DOHH2 (cell line): ENCODE results near the gene SEMA5A.

Experiments used
- H3F3A ChIP-seq: fragments of 200-600 bp; sonication (generic), shearing (Covaris generic); 2 replicates; pipeline ENCODE4 v1.6.0; 2016; ENCODE audit warnings: antibody characterized with exemption, mild to moderate bottlenecking; ENCODE audit not compliant: control insufficient read depth, insufficient read depth
- H3K27ac ChIP-seq: fragments of 200-600 bp; sonication (generic); 2 replicates; pipeline ENCODE4 v1.5.1; 2014; ENCODE audit warnings: low read depth, mild to moderate bottlenecking, low read length, moderate library complexity
- H3K27me3 ChIP-seq: fragments of 200-600 bp; sonication (generic); 2 replicates; pipeline ENCODE4 v1.6.1; 2014; ENCODE audit warnings: mild to moderate bottlenecking, low read length, mixed read lengths; ENCODE audit not compliant: control insufficient read depth
- H3K36me3 ChIP-seq: fragments of 200-600 bp; sonication (generic); 2 replicates; pipeline ENCODE4 v1.6.1; 2014; ENCODE audit warnings: mild to moderate bottlenecking, low read length, moderate library complexity, mixed read lengths; ENCODE audit not compliant: control insufficient read depth
- H3K4me1 ChIP-seq: fragments of 200-600 bp; sonication (generic); 2 replicates; pipeline ENCODE4 v1.6.1; 2014; ENCODE audit warnings: mild to moderate bottlenecking, low read length, mixed read lengths; ENCODE audit not compliant: control insufficient read depth
- H3K4me2 ChIP-seq: fragments of 200-600 bp; sonication (generic); 2 replicates; pipeline ENCODE4 v1.6.0; 2014; ENCODE audit warnings: mild to moderate bottlenecking, low read length, moderate library complexity
- H3K4me3 ChIP-seq: fragments of 200-600 bp; sonication (generic); 2 replicates; pipeline ENCODE4 v1.5.1; 2014; ENCODE audit warnings: mild to moderate bottlenecking, low read length, mixed read lengths
- H3K79me2 ChIP-seq: fragments of 200-600 bp; sonication (generic); 2 replicates; pipeline ENCODE4 v1.6.1; 2014; ENCODE audit warnings: mild to moderate bottlenecking, low read length, mixed read lengths; ENCODE audit not compliant: control insufficient read depth
- H3K9me2 ChIP-seq: fragments of 200-600 bp; sonication (generic); replicated peaks from 2 replicates; pipeline ENCODE4 v1.6.1; 2014; ENCODE audit warnings: mild to moderate bottlenecking, low read length, mixed read lengths; ENCODE audit not compliant: control insufficient read depth
- H3K9me3 ChIP-seq: fragments of 200-600 bp; sonication (generic); 2 replicates; pipeline ENCODE4 v1.6.1; 2014; ENCODE audit warnings: antibody characterized with exemption, low read length, mixed read lengths; ENCODE audit not compliant: control insufficient read depth, insufficient read depth
- H4K20me1 ChIP-seq: fragments of 200-600 bp; sonication (generic); 2 replicates; pipeline ENCODE4 v1.6.0; 2014; ENCODE audit warnings: low read depth, mild to moderate bottlenecking, antibody characterized with exemption, low read length, moderate library complexity; ENCODE audit not compliant: control insufficient read depth, insufficient read depth
- CTCF ChIP-seq: fragments of 200-600 bp; sonication (generic); IDR thresholded peaks from one replicate; pipeline ENCODE4 v1.5.1; 2014; ENCODE audit warnings: antibody characterized with exemption, mild to moderate bottlenecking, low read depth, low read length; ENCODE audit not compliant: poor library complexity, severe bottlenecking
- EZH2phosphoT487 ChIP-seq: fragments of 200-600 bp; sonication (generic); IDR thresholded peaks from 2 replicates; pipeline ENCODE4 v1.6.1; 2017; ENCODE audit warnings: borderline replicate concordance, mild to moderate bottlenecking, antibody characterized with exemption, low read length, moderate library complexity, mixed read lengths

SEMA5A gene

DNA sequence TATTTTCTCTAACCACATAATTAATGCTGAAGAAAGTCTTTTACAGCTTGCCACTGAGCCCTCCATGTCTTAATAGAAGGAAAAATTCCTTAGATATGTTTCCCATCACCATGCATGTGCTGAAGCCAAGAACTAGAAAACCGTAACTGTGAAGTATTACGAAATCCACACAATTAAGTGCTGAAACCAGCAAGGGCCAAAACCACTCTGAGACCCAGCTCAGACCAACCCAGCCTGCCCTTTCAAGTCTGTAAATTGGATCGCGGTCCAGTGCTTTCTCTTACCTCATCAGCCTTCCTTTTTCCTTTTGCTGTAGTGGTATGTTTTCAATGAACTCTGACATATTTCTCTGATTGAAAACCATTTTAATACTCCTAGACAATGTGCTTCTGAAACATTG lies 26.3 kb downstream of the SEMA5A start:
- no peak overlapping the region for H3K4me3 ChIP-seq
- no peak overlapping the region for H3K4me2 ChIP-seq
- no peaks in the 10 kb centered on the region for H4K20me1 ChIP-seq
- no peaks in the 10 kb centered on the region for H3K27me3 ChIP-seq
- H3K27ac ChIP-seq: no peak overlapping the region
- TF ChIP-seq EZH2phosphoT487: no peak
- H3K79me2 ChIP-seq: no peaks in the 10 kb centered on the region
- no peaks in the 10 kb centered on the region for H3K36me3 ChIP-seq
- H3F3A ChIP-seq: no peaks in the 10 kb centered on the region
- no peaks in the 10 kb centered on the region for H3K9me2 ChIP-seq
- no peaks in the 10 kb centered on the region for H3K4me1 ChIP-seq
- no peaks in the 10 kb centered on the region for H3K9me3 ChIP-seq

DNA sequence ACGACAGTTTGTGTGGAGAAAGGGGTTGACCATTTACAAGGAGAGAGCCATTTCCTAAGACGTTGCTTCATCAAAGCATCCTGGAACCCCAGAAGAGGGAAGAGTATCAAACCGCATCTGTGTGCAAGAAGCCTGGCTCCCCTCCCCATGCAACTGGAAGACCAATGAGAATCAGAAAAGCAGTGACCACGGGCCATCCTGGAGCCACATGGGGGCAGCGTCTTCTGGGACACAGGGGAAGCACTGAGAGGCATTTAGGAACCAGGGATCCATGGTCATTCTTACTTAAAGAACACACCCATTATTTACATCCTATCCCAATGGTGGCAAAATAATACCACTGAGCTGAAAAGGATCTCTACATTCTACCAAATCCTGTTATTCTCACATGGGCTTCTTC lies 29.3 kb downstream of the SEMA5A start:
- Histone ChIP-seq H4K20me1 (no peaks in the 10 kb centered on the region), H3K9me3 (no peaks in the 10 kb centered on the region), H3K4me1 (no peaks in the 10 kb centered on the region), H3K4me3 (no peak overlapping the region), H3K4me2 (no peak overlapping the region), H3F3A (no peaks in the 10 kb centered on the region), H3K36me3 (no peaks in the 10 kb centered on the region), H3K27me3 (no peaks in the 10 kb centered on the region), H3K27ac (no peak overlapping the region), H3K9me2 (no peaks in the 10 kb centered on the region), H3K79me2 (no peaks in the 10 kb centered on the region)
- TF ChIP-seq EZH2phosphoT487: no peak
- TF ChIP-seq CTCF: no peak

- Histone ChIP-seq H3K9me2 (no peaks in the 10 kb centered on the region), H3K27ac (no peak overlapping the region), H3K79me2 (no peaks in the 10 kb centered on the region), H3K4me3 (no peak overlapping the region), H3K27me3 (no peaks in the 10 kb centered on the region), H3K36me3 (no peaks in the 10 kb centered on the region), H3K4me1 (no peaks in the 10 kb centered on the region), H3F3A (no peaks in the 10 kb centered on the region), H3K9me3 (no peaks in the 10 kb centered on the region), H3K4me2 (no peak overlapping the region), H4K20me1 (no peaks in the 10 kb centered on the region)
- TF ChIP-seq CTCF (no peak), EZH2phosphoT487 (no peak)
Observed at GRCh38 chr5:9515436-9515835, 30.4 kb downstream of the SEMA5A start.

GRCh38 chr5:9514968-9515367 lies 30.9 kb downstream of the SEMA5A start:
- H4K20me1 ChIP-seq: no peaks in the 10 kb centered on the region
- no peaks in the 10 kb centered on the region for H3F3A ChIP-seq
- H3K36me3 ChIP-seq: no peaks in the 10 kb centered on the region
- H3K27me3 ChIP-seq: no peaks in the 10 kb centered on the region
- H3K79me2 ChIP-seq: no peaks in the 10 kb centered on the region
- no peaks in the 10 kb centered on the region for H3K9me3 ChIP-seq
- H3K4me1 ChIP-seq: no peaks in the 10 kb centered on the region
- no peak overlapping the region for H3K27ac ChIP-seq
- H3K9me2 ChIP-seq: no peaks in the 10 kb centered on the region
- no peak overlapping the region for H3K4me2 ChIP-seq
- no peak for TF ChIP-seq EZH2phosphoT487
- TF ChIP-seq CTCF: no peak
- no peak overlapping the region for H3K4me3 ChIP-seq
